ENCODE measurements around the gene ITGA2.

GRCh38 chr5:53024535-53024934 is 35.4 kb downstream of the ITGA2 start:
- TF ChIP-seq EP300 (conservative IDR thresholded peaks at IDR 0.05; ENCODE audit: poor library complexity, severe bottlenecking) (no peak), POLR2AphosphoS5 (IDR thresholded peaks at IDR 0.05) (no peak), EZH2 (IDR thresholded peaks at IDR 0.05; ENCODE audit: borderline replicate concordance, insufficient read depth, low read length, poor library complexity, severe bottlenecking) (no peak)
- TF ChIP-seq, protein P1, sequence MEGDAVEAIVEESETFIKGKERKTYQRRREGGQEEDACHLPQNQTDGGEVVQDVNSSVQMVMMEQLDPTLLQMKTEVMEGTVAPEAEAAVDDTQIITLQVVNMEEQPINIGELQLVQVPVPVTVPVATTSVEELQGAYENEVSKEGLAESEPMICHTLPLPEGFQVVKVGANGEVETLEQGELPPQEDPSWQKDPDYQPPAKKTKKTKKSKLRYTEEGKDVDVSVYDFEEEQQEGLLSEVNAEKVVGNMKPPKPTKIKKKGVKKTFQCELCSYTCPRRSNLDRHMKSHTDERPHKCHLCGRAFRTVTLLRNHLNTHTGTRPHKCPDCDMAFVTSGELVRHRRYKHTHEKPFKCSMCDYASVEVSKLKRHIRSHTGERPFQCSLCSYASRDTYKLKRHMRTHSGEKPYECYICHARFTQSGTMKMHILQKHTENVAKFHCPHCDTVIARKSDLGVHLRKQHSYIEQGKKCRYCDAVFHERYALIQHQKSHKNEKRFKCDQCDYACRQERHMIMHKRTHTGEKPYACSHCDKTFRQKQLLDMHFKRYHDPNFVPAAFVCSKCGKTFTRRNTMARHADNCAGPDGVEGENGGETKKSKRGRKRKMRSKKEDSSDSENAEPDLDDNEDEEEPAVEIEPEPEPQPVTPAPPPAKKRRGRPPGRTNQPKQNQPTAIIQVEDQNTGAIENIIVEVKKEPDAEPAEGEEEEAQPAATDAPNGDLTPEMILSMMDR (IDR thresholded peaks at IDR 0.05; ENCODE audit: poor library complexity, severe bottlenecking), result no peak
